Measurements from ENCODE around the gene ITGA4.

ITGA4 gene

GRCh38 chr2:181576431-181576830 lies 119.2 kb downstream of the ITGA4 start (continued):
- TF ChIP-seq GLIS3 (CRISPR knock-in tag; IDR thresholded peaks at IDR 0.05): no peak
- TF ChIP-seq CSRNP3 (CRISPR knock-in tag; IDR thresholded peaks at IDR 0.05): no peak

- ATAC-seq: no peak
- no peak for TF ChIP-seq ZNF70 (CRISPR knock-in tag; IDR thresholded peaks at IDR 0.05)
- TF ChIP-seq RARB (CRISPR knock-in tag; IDR thresholded peaks at IDR 0.05): no peak
- no peak for TF ChIP-seq ZNF8 (CRISPR knock-in tag; IDR thresholded peaks at IDR 0.05)
- no peak for TF ChIP-seq TOX (CRISPR knock-in tag; IDR thresholded peaks at IDR 0.05; ENCODE audit: borderline replicate concordance)
- TF ChIP-seq CSRNP3 (CRISPR knock-in tag; IDR thresholded peaks at IDR 0.05): no peak
- TF ChIP-seq POU6F1 (CRISPR knock-in tag; IDR thresholded peaks at IDR 0.05; ENCODE audit: borderline replicate concordance, low read depth): no peak
- no peak for TF ChIP-seq CREB5 (CRISPR knock-in tag; IDR thresholded peaks at IDR 0.05; ENCODE audit: low read depth)
- TF ChIP-seq PATZ1 (CRISPR knock-in tag; IDR thresholded peaks at IDR 0.05; ENCODE audit: borderline replicate concordance): no peak
- no peak for TF ChIP-seq ISL1 (CRISPR knock-in tag; IDR thresholded peaks at IDR 0.05)
- TF ChIP-seq PPARA (CRISPR knock-in tag; IDR thresholded peaks at IDR 0.05; ENCODE audit: borderline replicate concordance): no peak
- TF ChIP-seq GLIS3 (CRISPR knock-in tag; IDR thresholded peaks at IDR 0.05): no peak
- TF ChIP-seq CSDC2 (CRISPR knock-in tag; IDR thresholded peaks at IDR 0.05): no peak
Observed at GRCh38 chr2:181578829-181579228, 121.6 kb downstream of the ITGA4 start.

- ATAC-seq: no peak
- TF ChIP-seq CSRNP3 (CRISPR knock-in tag; IDR thresholded peaks at IDR 0.05): no peak
- TF ChIP-seq ZFP30 (CRISPR knock-in tag; IDR thresholded peaks at IDR 0.05): no peak
- no peak for TF ChIP-seq PPARA (CRISPR knock-in tag; IDR thresholded peaks at IDR 0.05; ENCODE audit: borderline replicate concordance)
- TF ChIP-seq ARNTL (CRISPR knock-in tag; IDR thresholded peaks at IDR 0.05; ENCODE audit: borderline replicate concordance, low read depth): no peak
- no peak for TF ChIP-seq POU6F1 (CRISPR knock-in tag; IDR thresholded peaks at IDR 0.05; ENCODE audit: borderline replicate concordance, low read depth)
- TF ChIP-seq OSR1 (CRISPR knock-in tag; IDR thresholded peaks at IDR 0.05): no peak
- no peak for TF ChIP-seq TOX (CRISPR knock-in tag; IDR thresholded peaks at IDR 0.05; ENCODE audit: borderline replicate concordance)
- TF ChIP-seq GLIS3 (CRISPR knock-in tag; IDR thresholded peaks at IDR 0.05): no peak
- TF ChIP-seq ZNF8 (CRISPR knock-in tag; IDR thresholded peaks at IDR 0.05): no peak
- TF ChIP-seq ZNF565 (CRISPR knock-in tag; conservative IDR thresholded peaks at IDR 0.05; ENCODE audit: low read depth): no peak
- TF ChIP-seq ISL1 (CRISPR knock-in tag; IDR thresholded peaks at IDR 0.05): no peak
- TF ChIP-seq PATZ1 (CRISPR knock-in tag; IDR thresholded peaks at IDR 0.05; ENCODE audit: borderline replicate concordance): no peak
- no peak for TF ChIP-seq SNAI2 (CRISPR knock-in tag; IDR thresholded peaks at IDR 0.05)
- TF ChIP-seq CSDC2 (CRISPR knock-in tag; IDR thresholded peaks at IDR 0.05): no peak
- no peak for TF ChIP-seq TSHZ2 (CRISPR knock-in tag; IDR thresholded peaks at IDR 0.05)
- no peak for TF ChIP-seq ZNF70 (CRISPR knock-in tag; IDR thresholded peaks at IDR 0.05)
- no peak for TF ChIP-seq BACH2 (CRISPR knock-in tag; IDR thresholded peaks at IDR 0.05; ENCODE audit: borderline replicate concordance)
- no peak for TF ChIP-seq ZC3H10 (CRISPR knock-in tag; IDR thresholded peaks at IDR 0.05)
- TF ChIP-seq RARB (CRISPR knock-in tag; IDR thresholded peaks at IDR 0.05): no peak
Observed at GRCh38 chr2:181581534-181581933, 124.3 kb downstream of the ITGA4 start.
